Fibroblast of mammary gland (primary cell): ENCODE results near the gene KRTAP19-4.

ENCODE experiments used
- DNase-seq: peaks from one replicate; pipeline ENCODE4 v3.0.0-alpha.2; 2010; ENCODE audit warnings: low read depth
- H3K4me3 ChIP-seq: 2 replicates; pipeline ENCODE4 v1.5.1; 2011; ENCODE audit warnings: low read depth, mild to moderate bottlenecking, low read length, moderate library complexity; ENCODE audit not compliant: control insufficient read depth
- TF ChIP-seq, protein P1 (sequence below): conservative IDR thresholded peaks from 2 replicates; pipeline ENCODE4 v1.5.1; 2011; ENCODE audit warnings: low read depth, low read length, inconsistent platforms; ENCODE audit not compliant: control insufficient read depth, insufficient read depth

Gene KRTAP19-4

DNA sequence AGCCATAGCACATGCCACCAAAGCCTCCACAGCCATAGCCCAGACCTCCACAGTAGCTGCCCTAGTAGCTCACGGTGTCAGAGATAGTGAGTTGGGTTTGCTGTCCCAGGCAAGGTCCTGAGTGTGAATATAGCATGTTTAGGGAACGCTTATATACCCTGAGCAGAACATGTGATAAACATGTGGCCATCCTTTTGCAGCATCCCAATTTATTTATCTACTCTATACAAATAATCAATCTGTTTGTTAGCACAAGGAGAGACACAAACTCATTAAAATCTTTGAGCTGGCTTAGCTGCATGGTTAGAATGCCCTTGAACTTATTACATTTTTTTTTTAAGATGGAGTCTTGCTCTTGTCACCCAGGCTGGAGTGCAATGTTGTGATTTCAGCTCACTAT is 9.6 kb downstream of the KRTAP19-4 start, which contains the start of gene KRTAP19-2:
Gene KRTAP19-2 (minus strand): TSS at position 101 of the 400 bp plus-strand sequence. CDS start 88 bp downstream, at position 13.
- DNase-seq: no peak
- H3K4me3 ChIP-seq: no peak within 1 kb of the TSS
- TF ChIP-seq, protein P1, sequence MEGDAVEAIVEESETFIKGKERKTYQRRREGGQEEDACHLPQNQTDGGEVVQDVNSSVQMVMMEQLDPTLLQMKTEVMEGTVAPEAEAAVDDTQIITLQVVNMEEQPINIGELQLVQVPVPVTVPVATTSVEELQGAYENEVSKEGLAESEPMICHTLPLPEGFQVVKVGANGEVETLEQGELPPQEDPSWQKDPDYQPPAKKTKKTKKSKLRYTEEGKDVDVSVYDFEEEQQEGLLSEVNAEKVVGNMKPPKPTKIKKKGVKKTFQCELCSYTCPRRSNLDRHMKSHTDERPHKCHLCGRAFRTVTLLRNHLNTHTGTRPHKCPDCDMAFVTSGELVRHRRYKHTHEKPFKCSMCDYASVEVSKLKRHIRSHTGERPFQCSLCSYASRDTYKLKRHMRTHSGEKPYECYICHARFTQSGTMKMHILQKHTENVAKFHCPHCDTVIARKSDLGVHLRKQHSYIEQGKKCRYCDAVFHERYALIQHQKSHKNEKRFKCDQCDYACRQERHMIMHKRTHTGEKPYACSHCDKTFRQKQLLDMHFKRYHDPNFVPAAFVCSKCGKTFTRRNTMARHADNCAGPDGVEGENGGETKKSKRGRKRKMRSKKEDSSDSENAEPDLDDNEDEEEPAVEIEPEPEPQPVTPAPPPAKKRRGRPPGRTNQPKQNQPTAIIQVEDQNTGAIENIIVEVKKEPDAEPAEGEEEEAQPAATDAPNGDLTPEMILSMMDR: no peak

DNA sequence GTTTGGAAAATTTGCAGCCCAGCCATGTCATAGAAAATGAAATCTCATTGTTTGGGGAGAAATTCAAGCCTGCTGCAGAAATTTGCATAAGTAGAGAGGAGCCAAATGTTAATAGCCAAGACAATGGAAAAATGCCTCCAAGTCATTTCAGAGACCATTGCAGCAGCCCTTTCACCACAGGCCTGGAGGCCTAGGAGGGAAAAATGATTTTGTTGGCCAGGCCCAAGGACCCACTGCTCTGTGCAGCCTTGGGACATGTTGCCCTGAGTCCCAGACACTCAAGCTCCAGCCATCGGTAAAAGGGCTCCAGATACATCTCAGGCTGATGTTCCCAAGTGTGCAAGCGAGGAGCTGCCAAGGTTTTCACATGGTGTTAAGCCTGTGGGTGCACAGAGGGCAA is 10.8 kb downstream of the KRTAP19-4 start:
- H3K4me3 ChIP-seq: no peak overlapping the region
- DNase-seq: no peak
- TF ChIP-seq, protein P1: no peak

GRCh38 chr21:30482130-30482529 is 14.8 kb downstream of the KRTAP19-4 start:
- no peak for DNase-seq
- H3K4me3 ChIP-seq: no peak overlapping the region
- TF ChIP-seq, protein P1: no peak

DNA sequence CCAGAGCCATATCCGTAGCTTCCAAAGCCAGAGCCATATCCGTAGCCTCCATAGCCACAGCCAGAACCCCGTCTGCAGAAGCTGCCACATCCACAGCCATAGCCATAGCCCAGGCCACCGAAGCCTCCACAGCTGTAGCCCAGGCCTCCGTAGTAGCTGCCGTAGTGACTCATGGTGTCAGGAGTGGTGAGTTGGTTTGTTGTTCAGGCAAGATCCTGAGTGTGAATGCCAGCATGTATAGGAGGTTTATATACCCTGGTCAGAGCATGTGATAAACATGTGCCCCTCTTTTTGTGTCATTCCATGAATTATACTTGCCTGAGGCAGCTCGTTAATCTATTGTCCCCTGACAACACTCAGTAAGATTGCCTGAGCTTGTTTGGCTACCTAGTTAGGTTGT is 16.8 kb downstream of the KRTAP19-4 start, which contains the start of gene KRTAP19-1:
Gene KRTAP19-1 (minus strand): TSS at position 223 of the 400 bp plus-strand sequence. CDS start 50 bp downstream, at position 173.
- no peak for DNase-seq
- H3K4me3 ChIP-seq: no peak within 1 kb of the TSS
- TF ChIP-seq, protein P1: no peak

DNA sequence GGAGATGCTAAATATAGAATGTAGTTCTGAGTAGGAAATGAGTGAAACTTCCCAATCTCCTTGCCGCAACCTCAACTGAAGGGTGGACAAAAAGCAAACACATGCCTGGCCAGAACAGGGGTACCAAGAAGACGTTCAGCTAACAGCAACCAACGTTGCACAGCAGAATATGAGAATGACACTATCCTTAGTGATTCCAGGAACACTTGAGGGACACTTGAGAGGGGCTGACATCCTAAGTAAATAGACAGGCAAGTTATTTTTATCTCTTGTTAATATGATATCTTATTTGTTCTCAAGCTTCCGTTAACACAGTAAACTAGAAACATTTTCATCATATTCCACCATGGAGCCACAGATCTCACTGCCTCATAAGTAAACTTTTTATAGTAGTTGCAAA is 17.7 kb downstream of the KRTAP19-4 start:
- TF ChIP-seq, protein P1: no peak
- DNase-seq: no peak
- H3K4me3 ChIP-seq: no peak overlapping the region

DNA sequence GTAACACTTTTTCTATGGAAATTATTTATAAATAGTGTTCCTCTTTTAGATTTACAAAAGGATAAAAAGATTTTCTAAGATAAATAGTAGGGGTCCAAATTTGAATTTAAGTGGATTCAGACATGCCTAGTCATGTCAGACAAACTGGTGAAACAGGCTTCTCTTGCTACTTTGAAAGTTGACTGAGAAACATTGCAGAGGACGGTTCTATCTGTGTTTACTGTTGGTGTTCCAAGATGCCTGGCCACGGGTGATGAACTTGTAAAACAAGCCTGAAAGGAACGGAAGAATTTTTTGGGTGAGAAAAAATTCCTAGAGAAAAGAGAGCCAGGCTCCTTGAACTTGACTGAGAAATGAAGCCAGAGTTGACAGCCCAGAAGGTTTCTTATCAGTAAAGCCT is 19.0 kb downstream of the KRTAP19-4 start:
- H3K4me3 ChIP-seq: no peak overlapping the region
- TF ChIP-seq, protein P1: no peak
- no peak for DNase-seq
